WTC11 (cell line): Measurements from ENCODE around the gene SAMMSON.

Experiments used
- ATF6 ChIP-seq: sonication (generic); formaldehyde crosslinking; IDR thresholded peaks from 2 replicates; pipeline ENCODE4 v1.8.1; 2023; ENCODE audit warnings: mild to moderate bottlenecking, missing genetic modification reagents
- IRF2 ChIP-seq: sonication (generic); formaldehyde crosslinking; IDR thresholded peaks from 2 replicates; pipeline ENCODE4 v1.8.0; 2022; ENCODE audit warnings: low read depth, missing genetic modification reagents, borderline replicate concordance
- SP1 ChIP-seq: sonication (generic); formaldehyde crosslinking; conservative IDR thresholded peaks from 2 replicates; pipeline ENCODE4 v1.8.1; 2022; ENCODE audit warnings: missing genetic modification reagents
- TCF7 ChIP-seq: sonication (generic); formaldehyde crosslinking; IDR thresholded peaks from 2 replicates; pipeline ENCODE4 v1.8.0; 2022; ENCODE audit warnings: mild to moderate bottlenecking, low read depth, missing genetic modification reagents, moderate library complexity
- TF ChIP-seq, protein P1 (sequence below): fragments of 200-600 bp; IDR thresholded peaks from 2 replicates; pipeline ENCODE4 v1.8.0; 2022; ENCODE audit warnings: antibody characterized with exemption
- TF ChIP-seq, protein P2 (sequence below): sonication (generic); formaldehyde crosslinking; IDR thresholded peaks from 2 replicates; pipeline ENCODE4 v1.8.0; 2022; ENCODE audit warnings: mild to moderate bottlenecking, missing genetic modification reagents

DNA sequence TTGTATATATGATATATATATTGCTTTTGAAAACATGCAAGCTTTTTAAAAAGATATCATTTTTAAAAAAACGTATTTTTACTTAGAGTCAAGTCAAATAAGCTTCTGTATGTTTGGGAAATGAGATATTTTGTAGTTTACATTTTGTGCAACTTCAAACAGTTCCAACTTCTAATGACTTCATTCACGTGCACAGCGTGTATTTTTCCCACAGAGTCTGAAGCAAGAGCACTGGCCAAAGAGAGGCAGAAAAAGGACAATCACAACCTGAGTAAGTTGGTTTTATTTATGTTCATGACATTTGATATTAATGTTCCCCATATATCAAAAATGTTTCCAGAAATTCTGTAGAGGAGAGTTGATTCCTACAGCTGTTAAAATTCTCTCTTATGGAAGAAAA is 47.9 kb upstream of the SAMMSON start:
- TF ChIP-seq, protein P1, sequence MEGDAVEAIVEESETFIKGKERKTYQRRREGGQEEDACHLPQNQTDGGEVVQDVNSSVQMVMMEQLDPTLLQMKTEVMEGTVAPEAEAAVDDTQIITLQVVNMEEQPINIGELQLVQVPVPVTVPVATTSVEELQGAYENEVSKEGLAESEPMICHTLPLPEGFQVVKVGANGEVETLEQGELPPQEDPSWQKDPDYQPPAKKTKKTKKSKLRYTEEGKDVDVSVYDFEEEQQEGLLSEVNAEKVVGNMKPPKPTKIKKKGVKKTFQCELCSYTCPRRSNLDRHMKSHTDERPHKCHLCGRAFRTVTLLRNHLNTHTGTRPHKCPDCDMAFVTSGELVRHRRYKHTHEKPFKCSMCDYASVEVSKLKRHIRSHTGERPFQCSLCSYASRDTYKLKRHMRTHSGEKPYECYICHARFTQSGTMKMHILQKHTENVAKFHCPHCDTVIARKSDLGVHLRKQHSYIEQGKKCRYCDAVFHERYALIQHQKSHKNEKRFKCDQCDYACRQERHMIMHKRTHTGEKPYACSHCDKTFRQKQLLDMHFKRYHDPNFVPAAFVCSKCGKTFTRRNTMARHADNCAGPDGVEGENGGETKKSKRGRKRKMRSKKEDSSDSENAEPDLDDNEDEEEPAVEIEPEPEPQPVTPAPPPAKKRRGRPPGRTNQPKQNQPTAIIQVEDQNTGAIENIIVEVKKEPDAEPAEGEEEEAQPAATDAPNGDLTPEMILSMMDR, result no peak
- no peak for TF ChIP-seq ATF6 (CRISPR knock-in tag)
- TF ChIP-seq, protein P2, sequence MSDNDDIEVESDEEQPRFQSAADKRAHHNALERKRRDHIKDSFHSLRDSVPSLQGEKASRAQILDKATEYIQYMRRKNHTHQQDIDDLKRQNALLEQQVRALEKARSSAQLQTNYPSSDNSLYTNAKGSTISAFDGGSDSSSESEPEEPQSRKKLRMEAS (CRISPR knock-in tag), result no peak
- TF ChIP-seq IRF2 (CRISPR knock-in tag), result no peak
- no peak for TF ChIP-seq SP1 (CRISPR knock-in tag)
- TF ChIP-seq TCF7, result no peak
